Erythroblast (primary cell): ENCODE measurements around the gene ATG9A.
A peak's percentile ranks its signal among the peaks of the same experiment; 100 is the strongest.

Source experiments
- DNase-seq, 2 experiments: peaks; one replicate each; lab custom pipeline; 2025; lab: John Stamatoyannopoulos, UW
- GATA1 ChIP-seq: IDR thresholded peaks from 2 replicates; pipeline ENCODE4 v1.6.1; 2011; ENCODE audit warnings: low read depth, mild to moderate bottlenecking, control low read depth, low read length, moderate library complexity
- POLR2A ChIP-seq: IDR thresholded peaks from 2 replicates; pipeline ENCODE4 v1.6.1; 2011; ENCODE audit warnings: mild to moderate bottlenecking, low read length

The ATG9A gene

GRCh38 chr2:219176818-219177551 lies 52.5 kb downstream of the ATG9A start, which contains the start of gene CNPPD1:
TSS of gene CNPPD1 (minus strand) at chr2:219176925. CDS start at chr2:219176828, 97 bp downstream.
- TF ChIP-seq POLR2A: no peak
- TF ChIP-seq GATA1: no peak

GRCh38 chr2:219175928-219176817 lies 53.3 kb downstream of the ATG9A start:
- DNase-seq: peak; percentile 74 to 82
- TF ChIP-seq POLR2A (no peak), GATA1 (no peak)

More at GRCh38 chr2:219176818-219177551, 52.5 kb downstream of the ATG9A start, which contains the start of gene CNPPD1:
- peak; percentile 92 to 97 for DNase-seq

DNA sequence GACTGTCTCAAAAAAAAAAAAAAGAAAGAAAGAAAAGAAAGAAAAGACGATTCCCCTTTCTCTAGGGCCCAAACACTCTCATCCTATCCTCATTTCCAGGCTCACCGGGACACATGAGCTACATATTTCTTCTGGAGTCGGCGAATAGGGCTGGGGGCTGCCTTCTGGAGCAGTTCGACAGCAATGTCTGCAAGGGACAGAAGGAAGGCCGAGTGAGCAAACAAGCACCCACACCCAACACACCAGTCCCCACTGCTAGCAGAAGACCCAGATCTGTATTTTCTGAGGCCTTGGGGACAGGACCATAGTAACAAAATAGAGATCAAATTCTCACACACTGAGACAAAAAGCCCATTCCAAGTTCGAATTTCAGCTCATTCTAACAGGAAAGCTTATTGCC lies 54.0 kb downstream of the ATG9A start:
- DNase-seq: no peak
- TF ChIP-seq POLR2A (no peak), GATA1 (no peak)

- no peak for DNase-seq
- TF ChIP-seq POLR2A (no peak), GATA1 (no peak)
These were observed 54.6 kb downstream of the ATG9A start for GRCh38 chr2:219174801-219175200.

GRCh38 chr2:219174146-219174545 lies 55.3 kb downstream of the ATG9A start:
- TF ChIP-seq POLR2A (no peak), GATA1 (no peak)
- no peak for DNase-seq

DNA sequence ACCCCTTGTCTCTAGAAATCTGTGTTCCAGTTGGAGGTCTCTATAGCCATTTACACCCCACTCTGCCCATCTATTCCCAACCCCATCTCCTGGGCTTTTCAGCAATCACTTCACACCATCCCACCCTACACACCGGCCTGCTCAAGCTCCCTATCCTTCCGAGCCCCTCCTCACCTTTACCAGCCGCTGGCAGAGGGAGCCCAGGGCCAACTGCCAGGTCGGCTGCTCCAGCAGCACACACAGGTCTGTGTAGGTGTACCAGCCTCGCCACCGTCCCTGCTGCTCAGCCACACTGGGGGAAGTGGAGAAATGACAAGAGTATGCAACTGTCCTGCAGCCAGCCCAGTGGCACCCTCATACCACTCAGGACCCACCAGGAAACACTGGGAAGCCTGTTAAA lies 56.3 kb downstream of the ATG9A start:
- no peak for TF ChIP-seq POLR2A
- no peak for TF ChIP-seq GATA1

DNA sequence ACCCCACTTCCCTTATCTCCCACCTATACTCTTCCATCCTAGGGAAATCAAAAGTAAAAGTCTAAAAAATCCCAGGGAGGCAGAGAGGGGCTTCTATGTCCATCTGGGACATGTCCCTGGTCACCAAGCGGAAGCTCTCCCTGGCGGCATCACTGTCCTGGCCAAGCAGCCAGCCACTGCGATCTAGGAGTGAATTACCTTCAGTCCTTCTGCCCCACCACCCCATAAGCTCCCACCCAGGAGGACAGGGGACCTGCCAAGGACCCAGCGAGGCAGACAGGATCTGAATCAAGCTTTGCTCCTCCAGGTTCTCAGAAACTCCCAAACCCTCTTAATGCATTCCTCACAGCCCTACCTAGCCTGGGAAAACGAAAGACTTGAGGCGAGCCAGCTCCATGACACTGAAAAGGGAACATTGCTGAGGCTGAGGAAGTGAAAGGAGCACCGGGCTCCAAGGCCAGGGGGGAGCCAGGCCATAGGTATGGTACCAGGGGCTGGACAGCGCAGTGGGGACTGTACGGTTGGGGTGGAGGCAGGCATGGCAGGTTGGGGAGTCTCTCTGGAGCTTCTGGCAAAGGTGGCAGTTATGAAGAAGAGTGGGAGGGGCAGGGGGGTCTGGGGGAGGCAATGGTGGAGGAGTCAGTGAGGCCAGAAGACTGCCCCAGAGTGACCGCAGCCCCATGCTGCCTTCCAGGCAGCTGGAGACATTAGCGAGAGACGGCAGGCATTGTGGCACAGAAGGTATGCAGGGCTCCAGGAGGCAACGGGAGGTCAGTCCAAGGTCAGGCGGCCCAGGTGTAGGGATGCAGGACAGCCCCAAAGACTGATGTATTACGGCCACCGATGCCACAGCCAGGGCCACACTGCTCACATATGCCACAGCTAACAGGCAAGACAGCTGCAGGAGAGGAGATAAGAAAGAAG lies 56.9 kb downstream of the ATG9A start:
- TF ChIP-seq GATA1: no peak
- TF ChIP-seq POLR2A: no peak
- peak in 1 of 2 experiments; percentile 48 for DNase-seq

More for the DNA sequence above, 56.3 kb downstream of the ATG9A start:
- no peak for DNase-seq

- TF ChIP-seq GATA1 (no peak), POLR2A (no peak)
- peak; percentile 47 to 69 for DNase-seq
These were observed 58.2 kb downstream of the ATG9A start for GRCh38 chr2:219171231-219171651.

DNA sequence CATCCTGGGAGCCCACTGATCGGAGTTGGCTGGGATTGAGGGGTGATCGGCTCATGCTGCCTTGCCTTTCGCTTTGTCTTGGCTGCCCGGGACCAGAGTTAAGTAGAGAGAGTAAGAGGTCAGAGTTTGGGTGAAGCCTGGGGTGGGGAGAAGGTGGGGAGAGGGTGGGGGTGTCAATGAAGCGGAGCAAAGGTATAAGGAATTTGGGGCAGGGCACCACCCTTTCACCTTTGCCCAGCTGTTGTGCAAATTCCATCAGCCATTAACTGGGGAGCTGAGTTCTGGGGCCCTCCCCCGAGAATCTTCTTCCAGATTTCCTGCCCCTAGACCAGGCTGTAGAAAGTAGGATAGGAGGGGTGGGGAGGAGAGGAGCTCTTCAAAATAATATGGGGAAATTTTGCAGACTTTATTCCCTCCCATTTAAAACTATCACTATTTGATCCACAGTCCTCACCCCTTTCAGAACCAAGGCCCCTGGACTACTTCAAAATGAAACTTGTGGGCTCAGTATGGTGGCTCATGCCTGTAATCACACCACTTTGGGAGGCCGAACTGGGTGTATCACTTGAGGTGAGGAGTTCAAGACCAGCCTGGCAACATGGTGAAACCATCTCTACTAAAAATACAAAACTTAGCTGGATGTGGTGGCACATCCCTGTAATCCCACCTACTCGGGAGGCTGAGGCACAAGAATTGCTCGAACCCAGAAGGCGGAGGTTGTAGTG lies 59.3 kb downstream of the ATG9A start, which contains the start of gene SLC23A3:
TSS of gene SLC23A3 (minus strand) at position 100 of the 725 bp plus-strand sequence. CDS start at position 55, 45 bp downstream.
- DNase-seq: no peak

More for the DNA sequence above, 59.3 kb downstream of the ATG9A start, which contains the start of gene SLC23A3:
- no peak for TF ChIP-seq POLR2A
- no peak for TF ChIP-seq GATA1
